GM19351 (cell line): ENCODE results near the gene DHX38.
"Not testable (repeated sequence)": the region's sequence is repeated elsewhere in the genome, so short reads cannot be mapped to it uniquely, and the experiment has no call there.

Experiments used
- ATAC-seq: cut with Tn5 transposase; IDR thresholded peaks from one replicate; pipeline ENCODE4 v1.9.1; 2021; ENCODE audit warnings: mild to moderate bottlenecking, moderate library complexity; ENCODE audit not compliant: unreplicated experiment

Gene DHX38

DNA sequence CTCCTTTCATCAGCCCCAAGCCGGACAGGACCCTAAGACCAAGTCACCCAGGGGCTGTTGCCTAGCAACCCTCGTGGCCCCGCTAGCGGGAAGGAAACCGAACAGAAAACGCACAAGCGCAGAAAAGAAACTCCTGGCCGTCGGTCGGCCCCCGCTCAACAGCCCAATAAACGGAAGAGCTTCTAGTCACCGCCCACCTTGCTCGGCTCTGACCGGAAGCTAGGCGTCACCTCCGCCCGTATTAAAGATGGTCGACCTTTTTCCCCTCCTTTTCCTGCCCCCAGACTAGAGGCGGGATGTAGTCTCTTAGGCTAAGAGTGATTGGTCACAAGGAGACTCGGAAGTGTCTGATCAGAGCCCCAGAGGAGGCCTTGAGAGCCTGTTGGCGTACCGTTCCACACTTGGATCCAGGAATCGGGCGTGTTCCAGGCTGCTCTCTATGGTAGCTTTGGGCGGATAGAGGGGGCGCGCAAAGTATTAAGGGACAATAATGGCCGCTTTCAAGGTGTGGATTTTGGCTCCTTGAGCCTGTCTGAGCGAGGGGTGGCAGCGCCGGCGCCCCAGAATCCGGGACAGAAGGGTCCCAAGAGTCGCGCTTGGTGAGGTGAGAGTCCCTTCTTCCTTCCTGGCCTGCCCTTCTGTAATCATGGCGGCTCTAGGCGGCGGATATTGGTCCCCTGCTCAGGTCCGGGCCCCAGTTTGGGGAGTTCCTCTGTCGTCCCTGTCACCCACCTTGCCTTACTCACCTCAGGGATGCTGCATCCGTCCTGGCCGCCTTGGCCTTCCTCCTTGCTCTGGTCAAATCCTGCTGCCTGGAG, at the start of gene DHX38, which contains the start of gene TXNL4B:
DHX38 (plus strand) TSS at position 400 of the 818 bp plus-strand sequence. CDS start 2,311 bp downstream, outside the sequence.
TXNL4B (minus strand) TSS at position 173 of the 818 bp plus-strand sequence. CDS start 2,871 bp downstream, outside the sequence.
- ATAC-seq = peak; percentile 96

DNA sequence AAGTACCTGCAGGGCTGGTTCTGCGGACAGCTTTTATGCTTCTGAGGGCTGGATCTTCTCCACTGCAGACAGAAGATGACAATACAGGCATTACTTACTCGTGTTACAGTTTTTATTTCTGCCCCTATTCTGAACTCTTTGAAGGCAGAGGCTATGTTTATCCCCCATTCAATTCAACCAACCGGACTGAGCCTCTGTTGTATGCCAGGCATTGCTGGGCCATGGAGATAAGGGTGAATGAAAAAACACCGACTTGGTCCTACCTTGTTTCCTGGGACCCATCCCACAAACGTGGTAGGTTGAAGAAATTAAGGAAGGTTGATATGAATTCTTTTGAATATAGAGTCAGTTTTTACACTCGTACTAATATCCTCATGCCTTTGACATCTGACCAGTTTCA, 49.4 kb upstream of the DHX38 start:
- no peak for ATAC-seq

DNA sequence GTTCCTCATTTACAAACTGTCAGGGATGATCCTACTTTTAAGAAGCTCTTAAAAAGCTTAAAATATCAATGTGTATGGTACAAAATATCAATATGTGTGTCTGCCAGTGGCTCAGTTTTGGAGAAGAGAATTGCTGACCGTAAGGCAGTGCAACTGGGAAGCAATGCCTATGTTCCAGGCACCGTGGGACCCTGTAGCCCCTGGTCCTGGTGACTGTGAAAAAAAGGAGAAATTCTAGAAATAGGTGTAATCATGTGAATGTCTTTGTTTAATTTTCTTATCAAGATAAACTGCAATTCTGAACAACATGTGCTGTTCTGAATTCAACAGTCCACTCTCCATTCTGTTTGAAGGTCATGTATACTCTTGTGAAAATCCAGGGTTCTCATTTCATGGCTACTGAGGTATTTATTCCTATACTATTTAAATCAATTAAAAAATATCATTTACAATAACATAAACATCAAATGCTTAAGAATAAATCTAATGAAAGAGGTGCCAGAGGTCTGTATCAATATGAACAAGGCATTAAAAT, 48.8 kb upstream of the DHX38 start:
- no peak for ATAC-seq

GRCh38 chr16:72049110-72049509, 44.5 kb upstream of the DHX38 start:
- ATAC-seq = no peak

DNA sequence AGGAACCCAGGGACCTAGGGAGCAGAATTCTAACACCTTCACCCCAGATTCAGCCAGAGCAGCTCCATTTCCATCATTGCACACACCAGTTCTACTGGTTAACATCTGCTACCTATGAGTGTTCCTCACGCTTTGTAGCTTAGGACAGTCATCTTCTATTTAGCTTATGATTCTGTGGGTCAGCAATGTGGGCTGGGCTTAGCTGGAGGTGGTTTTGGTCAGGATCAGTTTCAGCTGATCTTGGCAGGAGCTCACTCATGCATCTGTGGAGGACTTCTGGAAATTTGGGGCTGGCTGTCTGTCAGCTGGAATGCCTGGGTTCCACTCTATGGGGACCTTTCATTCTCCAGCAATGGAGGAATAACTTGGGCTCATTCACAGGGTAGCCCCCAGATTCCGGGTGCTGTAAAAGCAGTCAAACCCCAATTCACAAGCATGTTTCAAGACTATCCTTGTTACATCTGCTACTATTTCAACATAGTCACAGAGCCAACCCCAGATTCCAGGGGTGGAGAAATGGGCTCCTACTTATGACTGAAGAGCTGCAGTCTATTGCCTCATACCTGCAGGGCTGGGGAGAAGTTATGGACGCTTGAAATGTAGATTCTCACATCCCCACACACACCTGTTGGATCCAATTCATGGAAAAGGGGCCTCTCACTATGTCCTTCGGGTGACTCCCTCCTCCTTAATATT, 42.7 kb upstream of the DHX38 start:
- ATAC-seq = no peak

GRCh38 chr16:72051818-72052217, 41.8 kb upstream of the DHX38 start:
- no peak for ATAC-seq

DNA sequence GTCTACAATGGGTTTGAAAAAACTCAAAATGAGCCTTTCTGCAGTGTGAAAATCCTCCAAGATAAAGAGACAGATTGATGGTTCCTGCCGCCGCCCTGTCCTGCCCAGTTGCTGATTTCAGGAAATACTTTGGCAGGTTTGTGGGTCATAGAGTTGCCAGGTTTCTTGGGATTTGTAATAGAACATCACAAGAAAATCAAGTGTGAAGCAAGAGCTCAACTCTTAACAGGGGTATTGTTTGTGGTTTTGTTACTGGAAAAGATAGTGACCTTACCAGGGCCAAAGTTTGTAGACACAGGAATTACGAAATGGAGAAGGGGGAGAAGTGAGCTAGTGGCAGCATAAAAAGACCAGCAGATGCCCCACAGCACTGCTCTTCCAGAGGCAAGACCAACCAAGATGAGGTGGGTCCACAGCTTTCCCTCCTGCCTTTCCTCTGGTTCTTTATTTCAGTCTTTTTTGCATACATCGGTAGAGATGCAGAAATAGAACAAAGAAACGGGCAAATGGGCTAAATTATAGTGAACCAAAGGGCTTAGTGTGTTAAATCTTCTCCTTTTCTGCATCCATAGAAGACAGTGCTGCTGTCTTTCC, 39.3 kb upstream of the DHX38 start, which contains the start of gene HP:
HP (plus strand) TSS at position 252 of the 594 bp plus-strand sequence; CDS start at position 400, 148 bp downstream.
- ATAC-seq = not testable (repeated sequence)

- no peak for ATAC-seq
Measured at GRCh38 chr16:72055911-72056310, 37.7 kb upstream of the DHX38 start.

DNA sequence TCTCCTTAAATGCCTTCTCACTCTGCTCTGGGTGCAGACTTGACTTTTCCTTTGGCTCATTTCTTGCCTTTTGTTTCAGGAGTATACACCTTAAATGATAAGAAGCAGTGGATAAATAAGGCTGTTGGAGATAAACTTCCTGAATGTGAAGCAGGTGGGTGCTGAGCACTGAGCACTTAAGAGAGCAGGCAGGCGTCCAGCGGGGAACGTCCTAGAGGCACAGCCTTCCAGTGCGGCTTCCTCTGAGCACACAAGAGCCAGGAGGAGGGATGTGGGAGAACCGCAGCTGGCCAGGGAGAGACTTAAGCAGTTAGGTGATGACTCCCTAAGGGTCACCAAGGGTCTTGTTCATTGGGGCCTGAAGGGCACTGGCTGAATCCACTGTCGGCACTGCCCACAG, 36.3 kb upstream of the DHX38 start:
- not testable (repeated sequence) for ATAC-seq

- ATAC-seq = not testable (repeated sequence)
Measured at GRCh38 chr16:72059060-72059459, 34.6 kb upstream of the DHX38 start.

DNA sequence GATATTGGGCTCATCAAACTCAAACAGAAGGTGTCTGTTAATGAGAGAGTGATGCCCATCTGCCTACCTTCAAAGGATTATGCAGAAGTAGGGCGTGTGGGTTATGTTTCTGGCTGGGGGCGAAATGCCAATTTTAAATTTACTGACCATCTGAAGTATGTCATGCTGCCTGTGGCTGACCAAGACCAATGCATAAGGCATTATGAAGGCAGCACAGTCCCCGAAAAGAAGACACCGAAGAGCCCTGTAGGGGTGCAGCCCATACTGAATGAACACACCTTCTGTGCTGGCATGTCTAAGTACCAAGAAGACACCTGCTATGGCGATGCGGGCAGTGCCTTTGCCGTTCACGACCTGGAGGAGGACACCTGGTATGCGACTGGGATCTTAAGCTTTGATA, 33.2 kb upstream of the DHX38 start:
- ATAC-seq = no peak

GRCh38 chr16:72061564-72061963, 32.1 kb upstream of the DHX38 start:
- ATAC-seq = no peak

DNA sequence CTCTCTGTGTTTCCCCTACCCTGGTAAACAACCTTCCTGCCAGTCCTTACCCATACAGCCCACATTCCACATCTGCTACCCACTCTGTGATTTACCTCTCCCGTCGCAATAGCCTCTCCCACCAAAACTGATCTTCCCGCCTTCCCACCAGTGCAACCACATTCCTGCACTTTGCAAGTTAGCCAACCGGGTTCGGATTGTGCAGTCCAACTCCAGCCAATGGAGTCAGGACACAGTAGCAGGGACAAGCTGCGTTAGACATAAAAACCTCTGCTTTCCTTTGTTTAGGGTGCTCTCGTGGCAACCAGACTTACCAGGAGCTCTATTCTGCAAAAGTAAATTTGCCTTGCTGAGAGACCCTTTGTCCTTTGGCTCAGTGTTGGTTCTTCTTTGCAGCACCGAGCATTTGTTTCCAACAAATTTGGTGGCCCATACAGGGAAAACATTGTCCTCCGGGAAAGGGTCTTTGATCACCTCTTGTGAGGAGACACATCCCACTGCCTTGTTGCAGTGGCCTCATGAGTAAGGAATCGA, 29.2 kb upstream of the DHX38 start:
- no peak for ATAC-seq

GRCh38 chr16:72066747-72067146, 26.9 kb upstream of the DHX38 start:
- no peak for ATAC-seq

GRCh38 chr16:72068930-72069329, 24.7 kb upstream of the DHX38 start:
- no peak for ATAC-seq

DNA sequence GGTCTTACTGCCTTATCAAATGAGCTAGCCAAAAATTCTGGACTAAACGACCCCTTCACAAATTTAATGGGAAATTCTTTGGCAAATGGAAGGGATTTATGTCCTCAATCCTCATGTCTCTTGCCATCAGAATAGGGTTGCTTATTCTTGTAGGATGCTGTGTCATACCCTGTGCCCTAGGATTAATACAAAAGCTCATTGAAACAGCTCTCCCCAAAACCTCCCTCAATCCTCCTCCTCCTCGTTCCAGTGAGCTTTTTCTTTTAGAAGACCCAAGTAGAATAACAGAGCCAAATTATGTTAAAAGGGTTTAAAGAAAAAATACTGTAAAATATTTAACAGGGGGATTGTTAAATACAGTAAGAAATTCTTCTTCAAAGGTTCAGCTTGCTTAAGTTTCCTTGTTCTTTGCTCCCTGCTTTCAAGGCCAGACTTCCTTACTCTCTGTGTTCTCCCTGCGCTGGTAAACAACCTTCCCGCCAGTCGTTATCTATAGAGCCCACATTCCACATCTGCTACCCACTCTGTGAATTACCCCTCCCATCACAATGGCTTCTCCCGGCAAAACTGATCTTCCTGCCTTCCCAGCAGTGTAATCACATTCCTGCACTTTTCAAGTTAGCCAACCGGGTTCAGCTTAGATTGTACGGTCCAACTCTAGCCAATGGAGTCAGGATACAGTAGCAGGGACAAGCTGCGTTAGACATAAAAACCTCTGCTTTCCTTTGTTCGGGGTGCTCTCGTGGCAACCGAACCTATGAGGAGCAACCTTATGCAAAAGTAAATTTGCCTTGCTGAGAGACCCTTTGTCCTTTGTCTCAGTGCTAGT, 20.9 kb upstream of the DHX38 start:
- no peak for ATAC-seq

- no peak for ATAC-seq
Measured at GRCh38 chr16:72073560-72074230, 20.0 kb upstream of the DHX38 start.

DNA sequence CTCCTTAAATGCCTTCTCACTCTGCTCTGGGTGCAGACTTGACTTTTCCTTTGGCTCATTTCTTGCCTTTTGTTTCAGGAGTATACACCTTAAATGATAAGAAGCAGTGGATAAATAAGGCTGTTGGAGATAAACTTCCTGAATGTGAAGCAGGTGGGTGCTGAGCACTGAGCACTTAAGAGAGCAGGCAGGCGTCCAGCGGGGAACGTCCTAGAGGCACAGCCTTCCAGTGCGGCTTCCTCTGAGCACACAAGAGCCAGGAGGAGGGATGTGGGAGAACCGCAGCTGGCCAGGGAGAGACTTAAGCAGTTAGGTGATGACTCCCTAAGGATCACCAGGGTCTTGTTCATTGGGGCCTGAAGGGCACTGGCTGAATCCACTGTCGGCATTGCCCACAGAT, 18.6 kb upstream of the DHX38 start:
- ATAC-seq = not testable (repeated sequence)

DNA sequence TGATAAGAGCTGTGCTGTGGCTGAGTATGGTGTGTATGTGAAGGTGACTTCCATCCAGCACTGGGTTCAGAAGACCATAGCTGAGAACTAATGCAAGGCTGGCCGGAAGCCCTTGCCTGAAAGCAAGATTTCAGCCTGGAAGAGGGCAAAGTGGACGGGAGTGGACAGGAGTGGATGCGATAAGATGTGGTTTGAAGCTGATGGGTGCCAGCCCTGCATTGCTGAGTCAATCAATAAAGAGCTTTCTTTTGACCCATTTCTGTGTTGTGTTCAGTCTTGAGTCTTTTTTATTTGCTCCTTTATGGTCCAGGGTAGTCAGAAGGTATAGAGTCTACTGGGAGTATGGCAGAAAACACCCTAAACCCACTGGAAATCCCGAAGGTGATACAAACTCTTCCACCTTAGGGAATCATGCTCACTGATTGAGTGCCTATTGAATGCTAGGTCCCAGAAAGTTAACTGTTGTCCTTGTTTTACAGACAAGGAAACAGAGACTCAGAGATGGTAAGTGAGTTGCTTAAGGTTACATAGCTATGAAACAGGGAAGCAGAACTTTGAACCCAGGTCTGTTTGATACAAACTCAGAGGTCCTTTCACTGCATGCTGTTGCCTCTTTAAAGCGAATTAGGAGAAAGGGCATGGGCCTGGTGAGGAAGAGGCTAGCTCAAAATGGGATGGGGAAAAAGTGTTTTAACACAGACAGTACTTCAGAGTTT, 16.5 kb upstream of the DHX38 start:
- not testable (repeated sequence) for ATAC-seq
